Astrocyte (in vitro differentiated cells and primary cell): ENCODE measurements around the gene SLC9A1. TPM values are rescaled to one million over a fixed set of nuclear protein-coding genes. Genes with fewer than 3 reads are reported as not detected.

Source experiments
- DNase-seq: peaks from one replicate; pipeline ENCODE4 v3.0.0-alpha.2; 2010; ENCODE audit warnings: low read depth
- FAIRE-seq: peaks from 2 replicates; lab custom pipeline; 2011; peaks lifted over from hg19 to GRCh38; lab: Jason Lieb, UNC
- H2AFZ ChIP-seq: 2 replicates; pipeline ENCODE4 v1.6.0; 2012; ENCODE audit warnings: low read depth, low read length, inconsistent platforms
- H3K27ac ChIP-seq: 2 replicates; pipeline ENCODE4 v1.5.1; 2011; ENCODE audit warnings: low read depth, low read length, inconsistent platforms
- H3K27me3 ChIP-seq: 2 replicates; pipeline ENCODE4 v1.6.0; 2011; ENCODE audit warnings: low read length, inconsistent platforms; ENCODE audit not compliant: insufficient read depth
- H3K36me3 ChIP-seq: 2 replicates; pipeline ENCODE4 v1.5.1; 2011; ENCODE audit warnings: low read length, inconsistent platforms; ENCODE audit not compliant: insufficient read depth
- H3K4me1 ChIP-seq: 2 replicates; pipeline ENCODE4 v1.5.1; 2011; ENCODE audit warnings: low read length, inconsistent platforms; ENCODE audit not compliant: insufficient read depth
- H3K4me2 ChIP-seq: 2 replicates; pipeline ENCODE4 v1.6.0; 2012; ENCODE audit warnings: low read length, inconsistent platforms
- H3K4me3 ChIP-seq: 2 replicates; pipeline ENCODE4 v1.5.1; 2011; ENCODE audit warnings: low read depth, mild to moderate bottlenecking, low read length, inconsistent platforms; ENCODE audit not compliant: insufficient read depth
- H3K79me2 ChIP-seq: 2 replicates; pipeline ENCODE4 v1.6.0; 2012; ENCODE audit warnings: mild to moderate bottlenecking, low read length, inconsistent platforms; ENCODE audit not compliant: insufficient read depth
- H3K9ac ChIP-seq: 2 replicates; pipeline ENCODE4 v1.6.0; 2012; ENCODE audit warnings: mild to moderate bottlenecking, low read length, inconsistent platforms
- H3K9me3 ChIP-seq: 2 replicates; pipeline ENCODE4 v1.5.1; 2012; ENCODE audit warnings: low read depth, mild to moderate bottlenecking, low read length, inconsistent platforms; ENCODE audit not compliant: insufficient read depth
- H4K20me1 ChIP-seq: 2 replicates; pipeline ENCODE4 v1.6.0; 2012; ENCODE audit warnings: low read length, inconsistent platforms; ENCODE audit not compliant: insufficient read depth
- H3K27ac Mint-ChIP-seq: one replicate; pipeline ENCODE4 v1.8.0; 2021; ENCODE audit warnings: mild to moderate bottlenecking, mixed read lengths; ENCODE audit not compliant: unreplicated experiment
- H3K27me3 Mint-ChIP-seq: one replicate; pipeline ENCODE4 v1.8.0; 2021; ENCODE audit warnings: low read depth, mixed read lengths; ENCODE audit not compliant: unreplicated experiment
- H3K36me3 Mint-ChIP-seq: one replicate; pipeline ENCODE4 v1.8.0; 2021; ENCODE audit warnings: low read depth, mixed read lengths; ENCODE audit not compliant: unreplicated experiment
- H3K4me1 Mint-ChIP-seq: one replicate; pipeline ENCODE4 v1.8.0; 2021; ENCODE audit warnings: low read depth, mixed read lengths; ENCODE audit not compliant: unreplicated experiment
- H3K4me3 Mint-ChIP-seq: one replicate; pipeline ENCODE4 v1.8.0; 2021; ENCODE audit warnings: mild to moderate bottlenecking, moderate library complexity, mixed read lengths; ENCODE audit not compliant: unreplicated experiment
- H3K9me3 Mint-ChIP-seq: one replicate; pipeline ENCODE4 v1.8.0; 2021; ENCODE audit warnings: mild to moderate bottlenecking, mixed read lengths; ENCODE audit not compliant: unreplicated experiment
- EZH2 ChIP-seq: IDR thresholded peaks from 2 replicates; pipeline ENCODE4 v1.6.1; 2012; ENCODE audit warnings: mild to moderate bottlenecking, low read length, inconsistent platforms; ENCODE audit not compliant: insufficient read depth
- total RNA-seq: library from RNA; stranded (reverse); gene quantifications from 2 replicates; pipeline ENCODE4 v1.2.1, GENCODE V29; 2021
- TF ChIP-seq, protein P1 (sequence below): IDR thresholded peaks from 2 replicates; pipeline ENCODE4 v1.5.1; 2011; ENCODE audit warnings: low read depth, mild to moderate bottlenecking, inconsistent platforms, low read length, moderate library complexity; ENCODE audit not compliant: insufficient read depth

The SLC9A1 gene
- total RNA-seq, 1 donor from 2014 or later, result 49.3 TPM

DNA sequence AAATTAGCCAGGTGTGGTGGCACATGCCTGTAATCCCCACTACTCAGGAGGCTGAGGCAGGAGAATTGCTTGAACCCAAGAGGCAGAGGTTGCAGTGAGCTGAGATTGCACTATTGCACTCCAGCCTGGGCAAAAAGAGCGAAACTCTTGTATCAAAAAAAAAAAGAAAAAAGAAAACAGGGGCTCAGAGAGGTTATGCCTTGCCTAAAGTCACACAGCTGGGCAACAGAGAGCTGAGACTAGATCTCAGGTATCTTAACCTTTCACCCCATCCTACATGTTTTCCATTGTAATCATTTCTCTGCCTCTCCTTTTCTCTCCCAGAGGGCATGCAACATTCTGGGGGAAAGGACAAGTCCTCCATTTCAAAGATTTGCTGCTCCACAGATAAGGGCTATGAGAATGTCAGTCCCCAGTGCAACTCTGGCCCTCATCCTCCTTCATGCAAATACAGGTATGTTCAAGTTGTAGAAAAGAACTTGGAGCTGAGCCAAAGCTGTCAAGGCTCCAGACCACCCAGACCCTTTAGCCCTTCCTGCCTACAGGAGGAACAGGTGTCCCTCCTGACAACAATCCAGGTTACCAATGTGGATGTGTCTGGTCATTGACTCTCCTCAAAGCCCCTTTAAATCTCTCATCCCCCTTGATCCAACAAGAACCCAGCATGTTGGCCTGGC lies 6.9 kb downstream of the SLC9A1 start:
- no peak overlapping the region for H3K4me2 ChIP-seq
- H3K4me3 ChIP-seq, result no peak overlapping the region
- Mint-ChIP-seq H3K27me3 (no peaks in the 10 kb centered on the region), H3K9me3 (no peaks in the 10 kb centered on the region), H3K4me3 (no peak overlapping the region), H3K4me1 (peaks cover 42% of the 10 kb centered on the region), H3K27ac (peak overlapping the region; percentile 62), H3K36me3 (peaks cover 6% of the 10 kb centered on the region)
- H3K9ac ChIP-seq, result no peak overlapping the region
- H3K27ac ChIP-seq, result no peak overlapping the region
- peaks cover 81% of the 10 kb centered on the region for H3K79me2 ChIP-seq
- FAIRE-seq (no peak), DNase-seq (no peak)
- H2AFZ ChIP-seq, result no peak overlapping the region
- H4K20me1 ChIP-seq, result peaks cover 74% of the 10 kb centered on the region
- TF ChIP-seq, protein P1, sequence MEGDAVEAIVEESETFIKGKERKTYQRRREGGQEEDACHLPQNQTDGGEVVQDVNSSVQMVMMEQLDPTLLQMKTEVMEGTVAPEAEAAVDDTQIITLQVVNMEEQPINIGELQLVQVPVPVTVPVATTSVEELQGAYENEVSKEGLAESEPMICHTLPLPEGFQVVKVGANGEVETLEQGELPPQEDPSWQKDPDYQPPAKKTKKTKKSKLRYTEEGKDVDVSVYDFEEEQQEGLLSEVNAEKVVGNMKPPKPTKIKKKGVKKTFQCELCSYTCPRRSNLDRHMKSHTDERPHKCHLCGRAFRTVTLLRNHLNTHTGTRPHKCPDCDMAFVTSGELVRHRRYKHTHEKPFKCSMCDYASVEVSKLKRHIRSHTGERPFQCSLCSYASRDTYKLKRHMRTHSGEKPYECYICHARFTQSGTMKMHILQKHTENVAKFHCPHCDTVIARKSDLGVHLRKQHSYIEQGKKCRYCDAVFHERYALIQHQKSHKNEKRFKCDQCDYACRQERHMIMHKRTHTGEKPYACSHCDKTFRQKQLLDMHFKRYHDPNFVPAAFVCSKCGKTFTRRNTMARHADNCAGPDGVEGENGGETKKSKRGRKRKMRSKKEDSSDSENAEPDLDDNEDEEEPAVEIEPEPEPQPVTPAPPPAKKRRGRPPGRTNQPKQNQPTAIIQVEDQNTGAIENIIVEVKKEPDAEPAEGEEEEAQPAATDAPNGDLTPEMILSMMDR, result no peak
- TF ChIP-seq EZH2, result no peak
- H3K27me3 ChIP-seq, result no peaks in the 10 kb centered on the region
- peaks cover 28% of the 10 kb centered on the region for H3K4me1 ChIP-seq
- H3K36me3 ChIP-seq, result no peaks in the 10 kb centered on the region
- no peaks in the 10 kb centered on the region for H3K9me3 ChIP-seq

DNA sequence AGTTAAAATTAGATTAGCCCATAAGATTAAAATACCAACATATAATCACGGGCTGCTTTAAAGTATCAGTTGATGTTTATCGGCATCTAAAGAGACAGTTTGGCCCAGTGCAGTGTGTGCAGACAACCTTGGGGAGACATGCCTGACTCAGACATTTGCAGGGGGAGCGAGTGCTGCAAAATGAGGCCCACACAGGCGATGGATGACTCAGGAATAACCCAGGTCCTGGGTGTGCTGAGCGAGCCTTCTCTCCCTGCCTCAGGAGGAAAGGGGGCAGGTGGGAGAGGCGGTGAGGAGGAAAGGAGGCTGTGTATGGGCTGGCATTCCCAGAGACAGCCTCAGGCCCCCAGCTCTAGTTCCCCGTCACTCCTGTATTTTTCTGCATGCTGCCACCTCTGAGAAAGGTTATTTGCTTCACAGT lies 9.0 kb downstream of the SLC9A1 start:
- H3K79me2 ChIP-seq, result peaks cover 83% of the 10 kb centered on the region
- H3K4me3 ChIP-seq, result no peak overlapping the region
- Mint-ChIP-seq H3K9me3 (no peaks in the 10 kb centered on the region), H3K4me3 (peak overlapping the region; percentile 47), H3K4me1 (peaks cover 43% of the 10 kb centered on the region), H3K27ac (peak overlapping the region; percentile 99), H3K27me3 (no peaks in the 10 kb centered on the region), H3K36me3 (peaks cover 6% of the 10 kb centered on the region)
- no peaks in the 10 kb centered on the region for H3K27me3 ChIP-seq
- TF ChIP-seq, protein P1, result no peak
- TF ChIP-seq EZH2, result no peak
- H2AFZ ChIP-seq, result no peak overlapping the region
- peak overlapping the region; percentile 66 for H3K27ac ChIP-seq
- DNase-seq, result peak; percentile 90
- peaks cover 77% of the 10 kb centered on the region for H4K20me1 ChIP-seq
- no peak for FAIRE-seq
- H3K9me3 ChIP-seq, result no peaks in the 10 kb centered on the region
- peak overlapping the region; percentile 62 for H3K4me2 ChIP-seq
- no peaks in the 10 kb centered on the region for H3K36me3 ChIP-seq
- peaks cover 26% of the 10 kb centered on the region for H3K4me1 ChIP-seq
- peak overlapping the region; percentile 64 for H3K9ac ChIP-seq
